Measurements from ENCODE around the gene TMEM106A.
"Not testable (repeated sequence)": the region's sequence is repeated elsewhere in the genome, so short reads cannot be mapped to it uniquely, and the experiment has no call there.

Gene TMEM106A

GRCh38 chr17:43233263-43233662, 21.6 kb downstream of the TMEM106A start:
- not testable (repeated sequence) for H3K9ac ChIP-seq (ENCODE audit: low read depth, low read length); H3K27ac ChIP-seq (ENCODE audit: low read length); H3K36me3 ChIP-seq (ENCODE audit: insufficient read depth, low read depth, low read length); H3K27me3 ChIP-seq (ENCODE audit: insufficient read depth, low read length); H3K4me3 ChIP-seq (ENCODE audit: low read length); H3K4me1 ChIP-seq (ENCODE audit: insufficient read depth, low read length); H3K9me3 ChIP-seq (ENCODE audit: insufficient read depth, low read depth, low read length)

DNA sequence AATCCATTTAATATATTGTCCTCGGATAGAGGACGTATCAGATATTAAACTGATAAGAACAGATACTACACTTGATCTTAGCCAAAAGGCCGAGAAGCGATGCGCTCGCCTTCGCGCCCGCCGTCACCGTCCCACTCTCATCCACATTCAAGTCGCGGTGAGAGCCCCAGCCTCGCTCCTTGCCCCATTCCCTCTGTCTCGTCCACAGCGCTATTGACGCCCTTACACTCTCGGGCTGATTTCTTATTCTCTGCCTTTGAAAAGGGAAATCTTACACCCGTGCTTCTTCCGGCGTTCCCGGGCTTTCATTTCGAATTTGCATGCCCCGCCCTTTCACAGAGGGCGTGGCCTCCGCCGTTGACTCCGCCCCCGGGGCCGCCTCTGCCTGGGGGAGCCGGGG, 22.2 kb downstream of the TMEM106A start, which contains the start of gene RNU2-1:
TSS of gene RNU2-1 (minus strand) at position 101 of the 400 bp plus-strand sequence.
- not testable (repeated sequence) for H3K4me1 ChIP-seq (ENCODE audit: insufficient read depth, low read length); H3K4me3 ChIP-seq (ENCODE audit: low read length); H3K9ac ChIP-seq (ENCODE audit: low read depth, low read length); H3K9me3 ChIP-seq (ENCODE audit: insufficient read depth, low read depth, low read length); H3K27ac ChIP-seq (ENCODE audit: low read length); H3K27me3 ChIP-seq (ENCODE audit: insufficient read depth, low read length); H3K36me3 ChIP-seq (ENCODE audit: insufficient read depth, low read depth, low read length)

- not testable (repeated sequence) for H3K4me3 ChIP-seq (ENCODE audit: low read length); H3K27me3 ChIP-seq (ENCODE audit: insufficient read depth, low read length); H3K27ac ChIP-seq (ENCODE audit: low read length); H3K4me1 ChIP-seq (ENCODE audit: insufficient read depth, low read length); H3K36me3 ChIP-seq (ENCODE audit: insufficient read depth, low read depth, low read length); H3K9me3 ChIP-seq (ENCODE audit: insufficient read depth, low read depth, low read length); H3K9ac ChIP-seq (ENCODE audit: low read depth, low read length)
Measured at GRCh38 chr17:43239597-43239996, 27.9 kb downstream of the TMEM106A start.

GRCh38 chr17:43240596-43241352, 29.1 kb downstream of the TMEM106A start:
- not testable (repeated sequence) for H3K4me3 ChIP-seq (ENCODE audit: low read length); H3K36me3 ChIP-seq (ENCODE audit: insufficient read depth, low read depth, low read length); H3K27ac ChIP-seq (ENCODE audit: low read length); H3K9me3 ChIP-seq (ENCODE audit: insufficient read depth, low read depth, low read length); H3K4me1 ChIP-seq (ENCODE audit: insufficient read depth, low read length); H3K27me3 ChIP-seq (ENCODE audit: insufficient read depth, low read length); H3K9ac ChIP-seq (ENCODE audit: low read depth, low read length)

DNA sequence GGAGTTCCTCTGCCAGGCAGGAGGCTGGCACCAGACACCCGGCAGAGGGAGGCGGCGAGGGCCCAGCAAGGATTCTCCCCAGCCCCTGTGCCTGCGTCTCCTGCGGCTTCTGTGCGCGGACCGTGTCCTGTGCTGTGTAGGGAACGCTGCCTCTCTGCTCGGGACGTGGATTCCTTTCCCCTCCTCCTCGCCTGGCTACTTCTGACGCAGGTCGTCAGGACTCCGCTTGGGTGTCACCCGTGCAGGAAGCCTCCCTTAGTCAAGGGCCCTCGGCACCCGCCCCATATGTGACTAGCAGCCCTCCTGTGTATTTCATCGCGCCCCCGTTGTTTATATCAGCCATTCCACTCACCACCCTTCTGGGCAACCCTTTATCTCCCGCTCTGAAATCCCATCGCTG, 34.8 kb downstream of the TMEM106A start:
- H3K27ac ChIP-seq (ENCODE audit: low read length); H3K4me3 ChIP-seq (ENCODE audit: low read length); H3K4me1 ChIP-seq (ENCODE audit: insufficient read depth, low read length); H3K9ac ChIP-seq (ENCODE audit: low read depth, low read length); H3K36me3 ChIP-seq (ENCODE audit: insufficient read depth, low read depth, low read length); H3K9me3 ChIP-seq (ENCODE audit: insufficient read depth, low read depth, low read length); H3K27me3 ChIP-seq (ENCODE audit: insufficient read depth, low read length): not testable (repeated sequence)

All from iPS-20b (cell line).